GM12801 (cell line): Measurements from ENCODE around the gene HES2.

Source experiments
- CTCF ChIP-seq: IDR thresholded peaks from one replicate; pipeline ENCODE4 v1.5.1; 2011; ENCODE audit warnings: control low read depth; ENCODE audit not compliant: insufficient read length; ENCODE audit errors: extremely low read depth

The HES2 gene

GRCh38 chr1:6426277-6426971, 6.7 kb upstream of the HES2 start:
- TF ChIP-seq CTCF = no peak

- TF ChIP-seq CTCF = no peak
Measured at GRCh38 chr1:6425658-6426057, 5.9 kb upstream of the HES2 start.

GRCh38 chr1:6424619-6425593, 5.2 kb upstream of the HES2 start, which contains the start of gene ESPN:
Gene ESPN (plus strand): TSS chr1:6424776. CDS start chr1:6424956, 180 bp downstream.
- no peak for TF ChIP-seq CTCF

GRCh38 chr1:6424000-6424565, 4.4 kb upstream of the HES2 start:
- TF ChIP-seq CTCF = no peak

GRCh38 chr1:6423321-6423999, 3.7 kb upstream of the HES2 start:
- TF ChIP-seq CTCF = no peak

- TF ChIP-seq CTCF = no peak
Measured at GRCh38 chr1:6421266-6421665, 1.5 kb upstream of the HES2 start.
